ENCODE data around the gene MYCBP2. TPM values are rescaled to one million over a fixed set of nuclear protein-coding genes. Genes with fewer than 3 reads are reported as not detected.

The MYCBP2 gene
- total RNA-seq, 1 experiment from 2014 or later: 51.8 TPM

GRCh38 chr13:77310579-77311279, 16.2 kb downstream of the MYCBP2 start:
- H3K4me3 Mint-ChIP-seq (ENCODE audit: unreplicated experiment): no peak overlapping the region
- CTCF ChIA-PET: interaction anchor here (0.6 kb wide), 1 partner anchor 23 kb away, joined by 3 read pairs; no protein-coding TSS in a partner anchor

GRCh38 chr13:77310161-77310560, 16.7 kb downstream of the MYCBP2 start:
- POLR2A ChIA-PET: interaction anchor here (0.6 to 2.4 kb wide), 3 partner anchors 16 to 1939 kb away, joined by 3 to 9 read pairs (median 7); partner anchors contain the start of gene MYCBP2
- DNase-seq (ENCODE audit: unreplicated experiment): no peak
- peaks cover 5% of the 10 kb centered on the region for H3K9me3 Mint-ChIP-seq (ENCODE audit: unreplicated experiment)
- intact Hi-C loops (cut with micrococcal nuclease): loop anchor here (1.0 kb wide), 1 partner anchor 10 kb away; no protein-coding TSS in a partner anchor
- H3K4me1 Mint-ChIP-seq (ENCODE audit: insufficient read depth, unreplicated experiment): peaks cover 58% of the 10 kb centered on the region
- CTCF ChIA-PET: interaction anchor here (0.7 kb wide), 1 partner anchor 1661 kb away, joined by 3 read pairs; no protein-coding TSS in a partner anchor
- BruUV-seq (replicated peaks): no TSS peak
- no peaks in the 10 kb centered on the region for H3K27me3 Mint-ChIP-seq (ENCODE audit: insufficient read depth, unreplicated experiment)
- H3K36me3 Mint-ChIP-seq (ENCODE audit: insufficient read depth, unreplicated experiment): no peaks in the 10 kb centered on the region
- no peak for TF ChIP-seq CTCF (IDR thresholded peaks at IDR 0.05; ENCODE audit: unreplicated experiment)
- H3K4me3 Mint-ChIP-seq (ENCODE audit: unreplicated experiment): no peak overlapping the region
- H3K27ac Mint-ChIP-seq (ENCODE audit: low read depth, unreplicated experiment): no peak overlapping the region

More at GRCh38 chr13:77310579-77311279, 16.2 kb downstream of the MYCBP2 start:
- intact Hi-C loops (cut with micrococcal nuclease): loop anchor here (1.0 kb wide), 1 partner anchor 10 kb away; no protein-coding TSS in a partner anchor
- TF ChIP-seq CTCF (IDR thresholded peaks at IDR 0.05; ENCODE audit: unreplicated experiment): no peak
- Mint-ChIP-seq H3K27ac (ENCODE audit: low read depth, unreplicated experiment) (peak overlapping the region; percentile 25), H3K9me3 (ENCODE audit: unreplicated experiment) (peaks cover 5% of the 10 kb centered on the region), H3K4me1 (ENCODE audit: insufficient read depth, unreplicated experiment) (peaks cover 54% of the 10 kb centered on the region), H3K27me3 (ENCODE audit: insufficient read depth, unreplicated experiment) (no peaks in the 10 kb centered on the region), H3K36me3 (ENCODE audit: insufficient read depth, unreplicated experiment) (no peaks in the 10 kb centered on the region)
- no TSS peak for BruUV-seq (replicated peaks)
- no peak for DNase-seq (ENCODE audit: unreplicated experiment)
- POLR2A ChIA-PET: interaction anchor here (0.6 to 2.4 kb wide), 3 partner anchors 16 to 1939 kb away, joined by 3 to 9 read pairs (median 7); partner anchors contain the start of gene MYCBP2

- H3K27me3 Mint-ChIP-seq (ENCODE audit: insufficient read depth, unreplicated experiment): no peaks in the 10 kb centered on the region
- no peak for TF ChIP-seq CTCF (IDR thresholded peaks at IDR 0.05; ENCODE audit: unreplicated experiment)
- peaks cover 63% of the 10 kb centered on the region for H3K4me1 Mint-ChIP-seq (ENCODE audit: insufficient read depth, unreplicated experiment)
- no peak overlapping the region for H3K27ac Mint-ChIP-seq (ENCODE audit: low read depth, unreplicated experiment)
- CTCF ChIA-PET: interaction anchor here (0.7 kb wide), 1 partner anchor 1661 kb away, joined by 3 read pairs; no protein-coding TSS in a partner anchor
- no peaks in the 10 kb centered on the region for H3K36me3 Mint-ChIP-seq (ENCODE audit: insufficient read depth, unreplicated experiment)
- no TSS peak for BruUV-seq (replicated peaks)
- H3K4me3 Mint-ChIP-seq (ENCODE audit: unreplicated experiment): no peak overlapping the region
- peaks cover 5% of the 10 kb centered on the region for H3K9me3 Mint-ChIP-seq (ENCODE audit: unreplicated experiment)
- POLR2A ChIA-PET: interaction anchor here (1.2 to 2.4 kb wide), 2 partner anchors 17 to 20 kb away, joined by 3 to 9 read pairs; partner anchors contain the start of gene MYCBP2
- intact Hi-C loops (cut with micrococcal nuclease): no loop called here
- DNase-seq (ENCODE audit: unreplicated experiment): no peak
These were observed 17.6 kb downstream of the MYCBP2 start for GRCh38 chr13:77309254-77309653.

GRCh38 chr13:77306458-77306857, 20.4 kb downstream of the MYCBP2 start:
- Mint-ChIP-seq H3K4me1 (ENCODE audit: insufficient read depth, unreplicated experiment) (peaks cover 55% of the 10 kb centered on the region), H3K4me3 (ENCODE audit: unreplicated experiment) (no peak overlapping the region), H3K9me3 (ENCODE audit: unreplicated experiment) (peaks cover 5% of the 10 kb centered on the region), H3K27me3 (ENCODE audit: insufficient read depth, unreplicated experiment) (no peaks in the 10 kb centered on the region), H3K27ac (ENCODE audit: low read depth, unreplicated experiment) (peak overlapping the region; percentile 40), H3K36me3 (ENCODE audit: insufficient read depth, unreplicated experiment) (peaks cover 4% of the 10 kb centered on the region)
- TF ChIP-seq CTCF (IDR thresholded peaks at IDR 0.05; ENCODE audit: unreplicated experiment): no peak
- no peak for DNase-seq (ENCODE audit: unreplicated experiment)
- ChIA-PET POLR2A (interaction anchor here (1.0 to 2.4 kb wide), 3 partner anchors 15 to 23 kb away, joined by 4 to 21 read pairs (median 6); partner anchors contain the start of gene MYCBP2), CTCF (interaction anchor here (0.6 kb wide), 1 partner anchor 70 kb away, joined by 4 read pairs; no protein-coding TSS in a partner anchor)
- no TSS peak for BruUV-seq (replicated peaks)
- intact Hi-C loops (cut with micrococcal nuclease): no loop called here

Measured in MCF 10A (cell line).